SK-N-SH treated with all-trans-retinoic acid at 6 μM for 48 hours (cell line): ENCODE data around the gene COL8A2.

ENCODE experiments used
- ATAC-seq: fragments of 200-7000 bp; cut with Tn5 transposase; 3 replicates; pipeline ENCODE4 v1.9.1; 2020; ENCODE audit warnings: mild to moderate bottlenecking, moderate library complexity
- ARNTL ChIP-seq: fragments of 450-650 bp; formaldehyde crosslinking; IDR thresholded peaks from 2 replicates; pipeline ENCODE4 v1.5.0; 2020; ENCODE audit warnings: low read depth, mild to moderate bottlenecking, moderate library complexity, borderline replicate concordance
- CREB5 ChIP-seq: fragments of 250-450 bp; sonication (Bioruptor Pico); IDR thresholded peaks from 2 replicates; pipeline ENCODE4 v1.5.1; 2020; ENCODE audit warnings: low read depth, mild to moderate bottlenecking, moderate library complexity
- ESRRG ChIP-seq: fragments of 250-450 bp; sonication (Bioruptor Pico); IDR thresholded peaks from 2 replicates; pipeline ENCODE4 v1.6.1; 2021; ENCODE audit warnings: mild to moderate bottlenecking
- GLIS3 ChIP-seq: fragments of 250-450 bp; sonication (Bioruptor Pico); IDR thresholded peaks from 2 replicates; pipeline ENCODE4 v1.5.0; 2020; ENCODE audit warnings: mild to moderate bottlenecking, moderate library complexity
- ISL1 ChIP-seq: fragments of 250-450 bp; sonication (Bioruptor Pico); IDR thresholded peaks from 2 replicates; pipeline ENCODE4 v2.1.2; 2022; ENCODE audit warnings: mild to moderate bottlenecking, moderate library complexity
- OSR1 ChIP-seq: fragments of 250-450 bp; sonication (Bioruptor Pico); IDR thresholded peaks from 2 replicates; pipeline ENCODE4 v1.8.0; 2022; ENCODE audit warnings: moderate library complexity, mild to moderate bottlenecking, inconsistent platforms
- POU6F1 ChIP-seq: fragments of 250-450 bp; sonication (Bioruptor Pico); IDR thresholded peaks from 2 replicates; pipeline ENCODE4 v1.8.0; 2021; ENCODE audit warnings: low read depth, mild to moderate bottlenecking, moderate library complexity, borderline replicate concordance
- PPARA ChIP-seq: fragments of 250-450 bp; sonication (Bioruptor Pico); IDR thresholded peaks from 2 replicates; pipeline ENCODE4 v1.5.0; 2020; ENCODE audit warnings: mild to moderate bottlenecking, borderline replicate concordance
- RARB ChIP-seq: fragments of 250-450 bp; sonication (Bioruptor Pico); IDR thresholded peaks from 2 replicates; pipeline ENCODE4 v1.8.0; 2021; ENCODE audit warnings: mild to moderate bottlenecking, moderate library complexity
- TCF4 ChIP-seq: fragments of 250-450 bp; sonication (Bioruptor Pico); IDR thresholded peaks from 2 replicates; pipeline ENCODE4 v1.8.0; 2021; ENCODE audit warnings: mild to moderate bottlenecking, moderate library complexity, borderline replicate concordance
- TSHZ2 ChIP-seq: fragments of 250-450 bp; sonication (Bioruptor Pico); IDR thresholded peaks from 2 replicates; pipeline ENCODE4 v1.5.0; 2020; ENCODE audit warnings: mild to moderate bottlenecking, moderate library complexity
- ZC3H10 ChIP-seq: fragments of 250-450 bp; sonication (Bioruptor Pico); IDR thresholded peaks from 2 replicates; pipeline ENCODE4 v1.5.1; 2021; ENCODE audit warnings: mild to moderate bottlenecking, moderate library complexity
- ZFP3 ChIP-seq: fragments of 250-450 bp; sonication (Bioruptor Pico); IDR thresholded peaks from 2 replicates; pipeline ENCODE4 v1.5.0; 2020; ENCODE audit warnings: mild to moderate bottlenecking, moderate library complexity
- ZFP30 ChIP-seq: fragments of 450-650 bp; formaldehyde crosslinking; IDR thresholded peaks from 2 replicates; pipeline ENCODE4 v1.5.0; 2022; ENCODE audit warnings: mild to moderate bottlenecking, moderate library complexity
- ZNF565 ChIP-seq: fragments of 450-650 bp; formaldehyde crosslinking; conservative IDR thresholded peaks from 2 replicates; pipeline ENCODE4 v1.5.0; 2020; ENCODE audit warnings: low read depth, mild to moderate bottlenecking, moderate library complexity
- ZNF8 ChIP-seq: fragments of 450-650 bp; formaldehyde crosslinking; IDR thresholded peaks from 2 replicates; pipeline ENCODE4 v1.5.0; 2020; ENCODE audit warnings: mild to moderate bottlenecking, moderate library complexity
- TF ChIP-seq, protein P1 (sequence below): fragments of 250-450 bp; sonication (Bioruptor Pico); IDR thresholded peaks from 2 replicates; pipeline ENCODE4 v1.5.1; 2021; ENCODE audit warnings: mild to moderate bottlenecking, moderate library complexity
- TF ChIP-seq, protein P2 (sequence below): fragments of 250-450 bp; sonication (Bioruptor Pico); IDR thresholded peaks from 2 replicates; pipeline ENCODE4 v1.8.0; 2020; ENCODE audit warnings: mild to moderate bottlenecking, moderate library complexity, borderline replicate concordance

COL8A2 gene

DNA sequence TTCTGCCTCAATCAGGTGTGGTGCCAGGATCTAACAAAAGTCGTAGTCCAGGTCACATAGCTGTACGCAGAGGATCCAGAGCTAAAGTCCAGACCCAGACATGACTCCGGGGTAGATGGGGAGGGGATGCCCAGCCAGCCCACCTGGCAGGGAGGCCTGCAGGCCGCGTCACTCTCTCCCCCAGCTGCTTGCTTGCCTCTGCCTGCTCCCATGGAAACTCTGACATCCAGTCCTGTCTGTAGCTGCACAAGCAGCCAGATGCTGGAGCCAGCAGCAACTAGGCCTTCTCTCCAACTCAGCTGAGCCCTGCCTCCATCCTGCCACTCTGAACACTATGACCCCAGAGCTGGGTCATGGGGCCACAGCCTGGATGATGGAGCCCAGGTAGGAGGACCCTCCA is 8.1 kb downstream of the COL8A2 start:
- no peak for ATAC-seq
- TF ChIP-seq ZFP30 (CRISPR knock-in tag) = no peak
- no peak for TF ChIP-seq ARNTL (CRISPR knock-in tag)
- no peak for TF ChIP-seq PPARA (CRISPR knock-in tag)
- TF ChIP-seq, protein P1, sequence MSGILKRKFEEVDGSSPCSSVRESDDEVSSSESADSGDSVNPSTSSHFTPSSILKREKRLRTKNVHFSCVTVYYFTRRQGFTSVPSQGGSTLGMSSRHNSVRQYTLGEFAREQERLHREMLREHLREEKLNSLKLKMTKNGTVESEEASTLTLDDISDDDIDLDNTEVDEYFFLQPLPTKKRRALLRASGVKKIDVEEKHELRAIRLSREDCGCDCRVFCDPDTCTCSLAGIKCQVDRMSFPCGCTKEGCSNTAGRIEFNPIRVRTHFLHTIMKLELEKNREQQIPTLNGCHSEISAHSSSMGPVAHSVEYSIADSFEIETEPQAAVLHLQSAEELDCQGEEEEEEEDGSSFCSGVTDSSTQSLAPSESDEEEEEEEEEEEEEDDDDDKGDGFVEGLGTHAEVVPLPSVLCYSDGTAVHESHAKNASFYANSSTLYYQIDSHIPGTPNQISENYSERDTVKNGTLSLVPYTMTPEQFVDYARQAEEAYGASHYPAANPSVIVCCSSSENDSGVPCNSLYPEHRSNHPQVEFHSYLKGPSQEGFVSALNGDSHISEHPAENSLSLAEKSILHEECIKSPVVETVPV (CRISPR knock-in tag) = no peak
- no peak for TF ChIP-seq ZNF8 (CRISPR knock-in tag)
- no peak for TF ChIP-seq ESRRG (CRISPR knock-in tag)
- TF ChIP-seq ZNF565 (CRISPR knock-in tag) = no peak
- TF ChIP-seq CREB5 = no peak
- TF ChIP-seq POU6F1 (CRISPR knock-in tag) = no peak
- TF ChIP-seq RARB (CRISPR knock-in tag) = no peak
- no peak for TF ChIP-seq ZFP3 (CRISPR knock-in tag)
- TF ChIP-seq ISL1 (CRISPR knock-in tag) = no peak
- TF ChIP-seq, protein P2, sequence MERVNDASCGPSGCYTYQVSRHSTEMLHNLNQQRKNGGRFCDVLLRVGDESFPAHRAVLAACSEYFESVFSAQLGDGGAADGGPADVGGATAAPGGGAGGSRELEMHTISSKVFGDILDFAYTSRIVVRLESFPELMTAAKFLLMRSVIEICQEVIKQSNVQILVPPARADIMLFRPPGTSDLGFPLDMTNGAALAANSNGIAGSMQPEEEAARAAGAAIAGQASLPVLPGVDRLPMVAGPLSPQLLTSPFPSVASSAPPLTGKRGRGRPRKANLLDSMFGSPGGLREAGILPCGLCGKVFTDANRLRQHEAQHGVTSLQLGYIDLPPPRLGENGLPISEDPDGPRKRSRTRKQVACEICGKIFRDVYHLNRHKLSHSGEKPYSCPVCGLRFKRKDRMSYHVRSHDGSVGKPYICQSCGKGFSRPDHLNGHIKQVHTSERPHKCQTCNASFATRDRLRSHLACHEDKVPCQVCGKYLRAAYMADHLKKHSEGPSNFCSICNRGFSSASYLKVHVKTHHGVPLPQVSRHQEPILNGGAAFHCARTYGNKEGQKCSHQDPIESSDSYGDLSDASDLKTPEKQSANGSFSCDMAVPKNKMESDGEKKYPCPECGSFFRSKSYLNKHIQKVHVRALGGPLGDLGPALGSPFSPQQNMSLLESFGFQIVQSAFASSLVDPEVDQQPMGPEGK (CRISPR knock-in tag) = no peak
- TF ChIP-seq GLIS3 (CRISPR knock-in tag) = no peak
- TF ChIP-seq OSR1 (CRISPR knock-in tag) = no peak
- TF ChIP-seq TSHZ2 = no peak
- no peak for TF ChIP-seq ZC3H10 (CRISPR knock-in tag)
- TF ChIP-seq, all 23 proteins: peak for 0

GRCh38 chr1:36115931-36116330 is 9.1 kb downstream of the COL8A2 start:
- ATAC-seq = peak; percentile 20; the same call in 2 of the 3 replicates
- no peak for TF ChIP-seq ISL1 (CRISPR knock-in tag)
- TF ChIP-seq ARNTL (CRISPR knock-in tag) = no peak
- TF ChIP-seq OSR1 (CRISPR knock-in tag) = no peak
- TF ChIP-seq TSHZ2 = no peak
- TF ChIP-seq PPARA (CRISPR knock-in tag) = no peak
- no peak for TF ChIP-seq ESRRG (CRISPR knock-in tag)
- no peak for TF ChIP-seq TCF4 (CRISPR knock-in tag)
- TF ChIP-seq, protein P2 (CRISPR knock-in tag) = no peak
- no peak for TF ChIP-seq RARB (CRISPR knock-in tag)
